IMR-90 (cell line): ENCODE results near the gene IL2RG. TPM values are rescaled to one million over a fixed set of nuclear protein-coding genes. Genes with fewer than 3 reads are reported as not detected.

Experiments used
- ATAC-seq: fragments of 200-7000 bp; cut with Tn5 transposase; 2 replicates; pipeline ENCODE4 v1.9.1; 2020; ENCODE audit warnings: low read depth, mild to moderate bottlenecking, moderate library complexity
- BruUV-seq: library from RNA; stranded (reverse); fragments of 400-500 nt; replicated peaks from 2 replicates; lab custom pipeline; 2021; lab: Mats Ljungman, UMichigan
- CTCF ChIA-PET: fragments of 300-600 bp; formaldehyde crosslinking; extraction: SDS; loops from one replicate; lab custom pipeline; 2021; ENCODE audit warnings: antibody characterized with exemption; lab: Yijun Ruan, JAX
- POLR2A ChIA-PET: fragments of 300-600 bp; sonication (Branson Sonifier 250); formaldehyde crosslinking; loops from one replicate; lab custom pipeline; 2022; ENCODE audit warnings: antibody characterized with exemption; ENCODE audit not compliant: unreplicated experiment; lab: Charles Lee
- DNase-seq: peaks from one replicate; pipeline ENCODE4 v3.0.0; 2013
- H2AFZ ChIP-seq: replicated peaks from 2 replicates; pipeline ENCODE3; 2013; ENCODE audit warnings: low read length, mild to moderate bottlenecking; ENCODE audit not compliant: poor library complexity
- H2AK5ac ChIP-seq: 2 replicates; pipeline ENCODE4 v1.6.1; 2013; ENCODE audit warnings: low read depth, low read length, inconsistent platforms
- H2AK9ac ChIP-seq: replicated peaks from 2 replicates; pipeline ENCODE3; 2013; ENCODE audit warnings: mild to moderate bottlenecking, low read depth, low read length, moderate library complexity; ENCODE audit not compliant: poor library complexity
- H2BK120ac ChIP-seq: 2 replicates; pipeline ENCODE4 v1.6.1; 2013; ENCODE audit warnings: low read depth, low read length, inconsistent platforms
- H2BK15ac ChIP-seq: 3 replicates; pipeline ENCODE4 v1.6.1; 2013; ENCODE audit warnings: low read depth, low read length, inconsistent platforms
- H2BK20ac ChIP-seq: 2 replicates; pipeline ENCODE4 v1.6.1; 2013; ENCODE audit warnings: low read depth, mild to moderate bottlenecking, inconsistent platforms, low read length, moderate library complexity
- H2BK5ac ChIP-seq: 2 replicates; pipeline ENCODE4 v1.6.1; 2013; ENCODE audit warnings: mild to moderate bottlenecking, low read depth, low read length, inconsistent platforms; ENCODE audit not compliant: poor library complexity, severe bottlenecking
- H3K14ac ChIP-seq: replicated peaks from 2 replicates; pipeline ENCODE4 v1.6.1; 2013; ENCODE audit warnings: low read depth, low read length, inconsistent platforms
- H3K18ac ChIP-seq: 2 replicates; pipeline ENCODE4 v1.6.1; 2013; ENCODE audit warnings: low read depth, low read length, control low read depth
- H3K23ac ChIP-seq: 2 replicates; pipeline ENCODE4 v1.6.1; 2013; ENCODE audit warnings: low read depth, low read length, inconsistent platforms
- H3K27ac ChIP-seq: 2 replicates; pipeline ENCODE4 v1.5.1; 2013; ENCODE audit warnings: mild to moderate bottlenecking, control low read depth, low read length; ENCODE audit not compliant: insufficient read depth
- H3K27me3 ChIP-seq: 2 replicates; pipeline ENCODE4 v1.6.1; 2013; ENCODE audit warnings: low read length; ENCODE audit not compliant: control insufficient read depth, insufficient read depth
- H3K36me3 ChIP-seq: 2 replicates; pipeline ENCODE4 v1.6.1; 2013; ENCODE audit warnings: low read length, mixed read lengths; ENCODE audit not compliant: control insufficient read depth, insufficient read depth
- H3K4ac ChIP-seq: 2 replicates; pipeline ENCODE4 v1.6.1; 2013; ENCODE audit warnings: low read depth, low read length, inconsistent platforms
- H3K4me1 ChIP-seq: 2 replicates; pipeline ENCODE4 v1.6.1; 2013; ENCODE audit warnings: low read length, mixed read lengths; ENCODE audit not compliant: control insufficient read depth, insufficient read depth
- H3K4me2 ChIP-seq: 2 replicates; pipeline ENCODE4 v1.6.1; 2013; ENCODE audit warnings: low read depth, mild to moderate bottlenecking, control low read depth, low read length, moderate library complexity
- H3K4me3 ChIP-seq: 2 replicates; pipeline ENCODE4 v1.5.1; 2013; ENCODE audit warnings: low read depth, mild to moderate bottlenecking, control low read depth, low read length, moderate library complexity; ENCODE audit not compliant: insufficient read depth
- H3K56ac ChIP-seq: 2 replicates; pipeline ENCODE4 v1.6.1; 2013; ENCODE audit warnings: low read length, inconsistent platforms; ENCODE audit not compliant: insufficient read depth; ENCODE audit errors: extremely low read depth
- H3K79me1 ChIP-seq, 2 experiments: 2 replicates each; pipeline ENCODE4 v1.6.1; 2013; ENCODE audit warnings: low read length in 2 of 2, inconsistent platforms in 1 of 2, low read depth in 1 of 2
- H3K9ac ChIP-seq: 2 replicates; pipeline ENCODE4 v1.6.1; 2013; ENCODE audit warnings: low read depth, low read length, control low read depth
- H3K9me1 ChIP-seq: 2 replicates; pipeline ENCODE4 v1.6.1; 2013; ENCODE audit warnings: low read length, inconsistent platforms; ENCODE audit not compliant: insufficient read depth
- H3K9me3 ChIP-seq: 2 replicates; pipeline ENCODE4 v1.6.1; 2013; ENCODE audit warnings: low read length; ENCODE audit not compliant: control insufficient read depth, insufficient read depth
- H4K20me1 ChIP-seq: 2 replicates; pipeline ENCODE4 v1.6.1; 2013; ENCODE audit warnings: low read length, inconsistent platforms; ENCODE audit not compliant: insufficient read depth
- H4K5ac ChIP-seq: 2 replicates; pipeline ENCODE4 v1.6.1; 2013; ENCODE audit warnings: mild to moderate bottlenecking, low read depth, low read length, control low read depth
- H4K8ac ChIP-seq, 2 experiments: 2 replicates each; pipeline ENCODE4 v1.6.1; 2013; ENCODE audit warnings: low read depth in 2 of 2, low read length in 2 of 2, control low read depth in 1 of 2, inconsistent platforms in 1 of 2
- H4K91ac ChIP-seq: 2 replicates; pipeline ENCODE4 v1.6.1; 2013; ENCODE audit warnings: low read depth, low read length, inconsistent platforms; ENCODE audit not compliant: insufficient read depth
- CEBPB ChIP-seq: IDR thresholded peaks from 2 replicates; pipeline ENCODE4 v1.6.1; 2012; ENCODE audit warnings: low read depth, low read length, improper control_type of control experiment
- FOS ChIP-seq: fragments of 150-350 bp; IDR thresholded peaks from 2 replicates; pipeline ENCODE4 v1.6.1; 2016; ENCODE audit warnings: low read depth, low read length
- MXI1 ChIP-seq: IDR thresholded peaks from 2 replicates; pipeline ENCODE4 v1.6.1; 2012; ENCODE audit warnings: low read depth, mild to moderate bottlenecking, low read length, moderate library complexity, borderline replicate concordance
- NFE2L2 ChIP-seq: fragments of 150-350 bp; IDR thresholded peaks from 2 replicates; pipeline ENCODE4 v1.6.1; 2016; ENCODE audit warnings: low read depth, mild to moderate bottlenecking, low read length
- RAD21 ChIP-seq: IDR thresholded peaks from 2 replicates; pipeline ENCODE4 v1.6.1; 2012; ENCODE audit warnings: low read length, improper control_type of control experiment
- WGBS, 2 experiments: methylation state at CpG; one replicate each; pipeline versions ENCODE4 v1.1.5 to v1.1.7; 2013; ENCODE audit warnings: missing lambda C conversion rate in 2 of 2; ENCODE audit not compliant: insufficient read length in 1 of 2; ENCODE audit errors: extremely low coverage in 2 of 2; 5-methylcytosine and 5-hydroxymethylcytosine counted together
- dilution Hi-C: fragments of 300-500 bp; cut with HindIII; formaldehyde crosslinking; loops from one replicate; pipeline ENCODE4 v1.14.3; 2018; ENCODE audit warnings: low sequenced_read_pairs; ENCODE audit not compliant: unreplicated experiment
- in situ Hi-C: fragments of 300-500 bp; cut with MboI; formaldehyde crosslinking; loops from 3 replicates; pipeline ENCODE4 v1.14.3; 2019; ENCODE audit warnings: low sequenced_read_pairs, inconsistent platforms, mixed read lengths
- intact Hi-C: fragments of 100-400 bp; cut with micrococcal nuclease; formaldehyde crosslinking; loops from 2 replicates; pipeline ENCODE4 v1.10.0; 2022
- polyA plus RNA-seq, 3 experiments: library from polyadenylated mRNA; depleted of rRNA; stranded (reverse); fragments of >200 nt; gene quantifications; 2 replicates each; pipeline ENCODE4 v1.2.3, GENCODE V29; 2012; ENCODE audit warnings: low replicate concordance in 1 of 3
- total RNA-seq: library from RNA; depleted of rRNA; stranded (reverse); fragments of >200 nt; gene quantifications from 2 replicates; pipeline ENCODE4 v1.2.3, GENCODE V29; 2012
- TF ChIP-seq, protein P1 (sequence below): fragments of 150-350 bp; IDR thresholded peaks from 2 replicates; pipeline ENCODE4 v1.6.1; 2017; ENCODE audit warnings: mild to moderate bottlenecking, antibody characterized with exemption, low read length, low read depth
- TF ChIP-seq, protein P2 (sequence below): fragments of 150-350 bp; IDR thresholded peaks from 2 replicates; pipeline ENCODE4 v1.6.1; 2016; ENCODE audit warnings: low read depth, mild to moderate bottlenecking, low read length, moderate library complexity, borderline replicate concordance

Gene IL2RG
- total and polyA plus RNA-seq, 2 of the 4 experiments (the other 2 are of a cell fraction): not detected

DNA sequence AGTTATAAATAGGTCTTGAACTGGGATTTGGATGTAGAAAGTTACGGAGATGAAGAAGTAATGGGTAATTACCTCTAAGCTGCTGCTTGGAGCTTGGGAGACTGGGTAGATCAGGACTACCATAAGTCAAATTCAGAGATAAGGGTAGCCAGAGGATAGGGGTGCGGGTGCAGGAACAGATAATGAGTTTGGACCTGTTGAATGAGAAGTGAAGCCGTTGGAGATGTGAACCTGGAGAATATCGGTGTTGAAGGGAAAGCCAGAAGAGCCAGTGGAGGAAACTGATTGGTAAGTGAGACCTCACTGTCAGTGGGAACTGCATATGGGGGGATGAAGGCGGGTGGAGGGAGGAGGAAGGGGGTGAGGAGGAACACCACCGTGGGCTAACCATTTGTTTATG, 16.3 kb downstream of the IL2RG start:
- TF ChIP-seq, protein P1, sequence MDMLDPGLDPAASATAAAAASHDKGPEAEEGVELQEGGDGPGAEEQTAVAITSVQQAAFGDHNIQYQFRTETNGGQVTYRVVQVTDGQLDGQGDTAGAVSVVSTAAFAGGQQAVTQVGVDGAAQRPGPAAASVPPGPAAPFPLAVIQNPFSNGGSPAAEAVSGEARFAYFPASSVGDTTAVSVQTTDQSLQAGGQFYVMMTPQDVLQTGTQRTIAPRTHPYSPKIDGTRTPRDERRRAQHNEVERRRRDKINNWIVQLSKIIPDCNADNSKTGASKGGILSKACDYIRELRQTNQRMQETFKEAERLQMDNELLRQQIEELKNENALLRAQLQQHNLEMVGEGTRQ: no peak
- TF ChIP-seq FOS (no peak), MXI1 (no peak), CEBPB (no peak), RAD21 (no peak), NFE2L2 (no peak)
- TF ChIP-seq, protein P2, sequence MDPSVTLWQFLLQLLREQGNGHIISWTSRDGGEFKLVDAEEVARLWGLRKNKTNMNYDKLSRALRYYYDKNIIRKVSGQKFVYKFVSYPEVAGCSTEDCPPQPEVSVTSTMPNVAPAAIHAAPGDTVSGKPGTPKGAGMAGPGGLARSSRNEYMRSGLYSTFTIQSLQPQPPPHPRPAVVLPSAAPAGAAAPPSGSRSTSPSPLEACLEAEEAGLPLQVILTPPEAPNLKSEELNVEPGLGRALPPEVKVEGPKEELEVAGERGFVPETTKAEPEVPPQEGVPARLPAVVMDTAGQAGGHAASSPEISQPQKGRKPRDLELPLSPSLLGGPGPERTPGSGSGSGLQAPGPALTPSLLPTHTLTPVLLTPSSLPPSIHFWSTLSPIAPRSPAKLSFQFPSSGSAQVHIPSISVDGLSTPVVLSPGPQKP: no peak
- Histone ChIP-seq H3K79me1 (no peaks in the 10 kb centered on the region), H2BK120ac (no peak overlapping the region), H3K9me3 (no peaks in the 10 kb centered on the region), H3K56ac (peak overlapping the region; percentile 73; the same call in 1 of the 2 replicates), H3K27me3 (peaks cover 18% of the 10 kb centered on the region), H3K4me2 (peak overlapping the region; percentile 97), H3K4me1 (no peaks in the 10 kb centered on the region), H4K20me1 (no peaks in the 10 kb centered on the region), H2BK15ac (no peak overlapping the region), H2AK5ac (no peak overlapping the region), H3K27ac (no peak overlapping the region), H3K14ac (peak overlapping the region; percentile 58), H2AFZ (peak overlapping the region; percentile 69), H3K36me3 (no peaks in the 10 kb centered on the region), H3K23ac (0 out of 2 replicates have a peak overlapping the region, but pooled peaks have one; percentile 67), H4K5ac (peak overlapping the region; percentile 99; the same call in 1 of the 2 replicates), H4K91ac (peak overlapping the region; percentile 26; the same call in 1 of the 2 replicates), H2BK20ac (no peak overlapping the region), H3K9ac (peak overlapping the region; percentile 86), H2AK9ac (no peak overlapping the region), H4K8ac (peak overlapping the region; percentile 90 to 91; a peak in 3 of 4 replicates), H3K4me3 (peak overlapping the region; percentile 89), H3K4ac (peak overlapping the region; percentile 68; the same call in 1 of the 2 replicates), H3K18ac (peak overlapping the region; percentile 95; the same call in 1 of the 2 replicates), H2BK5ac (no peak overlapping the region), H3K9me1 (no peaks in the 10 kb centered on the region)
- dilution Hi-C loops (no loop called here), in situ Hi-C loops (no loop called here), intact Hi-C loops (no loop called here)
- CTCF ChIA-PET: no interaction called here
- DNase-seq: no peak
- WGBS, 2 experiments: 49% methylated on average over 4 of the region's 6 CpGs; no CpG with 5 or more reads in 1 of the 2 experiments
- POLR2A ChIA-PET: no interaction called here
- ATAC-seq: 0 out of 2 replicates have a peak, but pooled peaks have one; percentile 3
- no TSS peak for BruUV-seq
